Measurements from ENCODE around the gene PCDH9. TPM values are rescaled to one million over a fixed set of nuclear protein-coding genes. Genes with fewer than 3 reads are reported as not detected.

PCDH9 gene
- total RNA-seq, 2 donors from 2014 or later, result 0.12 to 0.34 TPM

GRCh38 chr13:66971004-66971403, 259.1 kb downstream of the PCDH9 start:
- H3K9me3 Mint-ChIP-seq, result peaks cover 0 to 2% of the 10 kb centered on the region in 2 donors
- H3K27me3 Mint-ChIP-seq (ENCODE audit: low read depth), result no peaks in the 10 kb centered on the region
- no peak overlapping the region for H3K27ac Mint-ChIP-seq
- DNase-seq (no peak), ATAC-seq (replicated peaks in 1 of 2) (no peak)
- H3K4me3 Mint-ChIP-seq, result no peak overlapping the region
- no peaks in the 10 kb centered on the region for H3K36me3 Mint-ChIP-seq (ENCODE audit: insufficient read depth in 2 of 2)
- no peaks in the 10 kb centered on the region for H3K4me1 Mint-ChIP-seq (ENCODE audit: low read depth)

DNA sequence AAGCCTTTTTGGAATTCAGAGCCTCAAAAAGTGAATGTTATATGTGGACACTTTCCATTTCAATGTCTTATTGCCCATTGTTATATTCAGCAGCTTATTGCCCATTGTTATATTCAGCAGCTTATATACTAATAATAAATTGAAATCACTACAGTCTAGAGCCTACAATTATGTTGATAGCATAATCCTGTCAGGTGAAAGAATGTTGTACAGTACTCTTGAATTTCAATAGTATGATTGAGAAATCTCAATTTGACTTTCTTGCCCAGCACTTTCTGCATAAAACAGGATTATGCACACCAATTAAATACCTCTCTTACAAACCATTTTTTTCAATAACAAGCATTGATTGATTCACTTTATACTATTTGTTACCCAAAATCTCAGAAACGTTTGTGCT, 260.8 kb downstream of the PCDH9 start:
- DNase-seq (no peak), ATAC-seq (replicated peaks in 1 of 2) (no peak)
- Mint-ChIP-seq H3K27me3 (ENCODE audit: low read depth) (no peaks in the 10 kb centered on the region), H3K9me3 (peaks cover 0 to 2% of the 10 kb centered on the region in 2 donors), H3K36me3 (ENCODE audit: insufficient read depth in 2 of 2) (no peaks in the 10 kb centered on the region), H3K4me3 (no peak overlapping the region), H3K4me1 (ENCODE audit: low read depth) (no peaks in the 10 kb centered on the region), H3K27ac (no peak overlapping the region)

DNA sequence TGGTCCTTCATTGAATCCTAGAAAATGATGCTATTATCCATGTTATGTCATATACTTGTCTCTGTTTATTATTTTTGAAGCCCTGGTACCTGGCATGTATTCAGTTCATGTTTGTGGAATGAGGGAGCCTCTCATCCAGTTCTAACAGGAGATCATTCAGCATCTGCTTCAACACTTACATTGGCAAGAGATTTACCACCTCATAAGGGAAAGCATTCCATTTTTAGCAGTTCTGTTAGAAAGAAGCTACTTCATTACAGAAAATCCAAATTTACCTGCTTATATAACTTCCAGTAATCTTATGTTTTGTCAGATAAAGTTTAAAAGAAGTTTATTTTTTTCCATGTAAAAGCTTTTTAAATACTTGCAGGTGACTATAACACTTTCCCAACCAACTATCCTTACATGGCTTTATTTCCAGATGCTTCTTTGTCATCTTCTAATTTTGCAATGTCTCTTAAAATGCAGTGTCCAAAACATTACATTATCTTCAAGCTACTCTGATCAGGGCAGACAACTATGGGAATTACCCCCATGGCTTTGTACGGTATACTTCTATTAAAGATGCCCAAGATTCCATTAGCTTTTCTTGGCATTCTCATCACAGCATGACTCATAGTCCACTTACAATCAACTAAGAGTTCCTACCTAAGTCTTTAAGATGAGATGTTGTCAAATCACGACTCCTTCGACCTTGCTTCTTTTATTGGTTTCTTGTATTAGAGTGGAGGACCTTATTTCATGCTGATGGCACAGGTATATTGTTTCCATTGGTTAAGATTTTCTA, 262.1 kb downstream of the PCDH9 start:
- Mint-ChIP-seq H3K9me3 (peaks cover 0 to 2% of the 10 kb centered on the region in 2 donors), H3K36me3 (ENCODE audit: insufficient read depth in 2 of 2) (no peaks in the 10 kb centered on the region), H3K27ac (no peak overlapping the region), H3K4me3 (no peak overlapping the region), H3K4me1 (ENCODE audit: low read depth) (no peaks in the 10 kb centered on the region), H3K27me3 (ENCODE audit: low read depth) (no peaks in the 10 kb centered on the region)
- DNase-seq, result no peak
- ATAC-seq (replicated peaks in 1 of 2), result no peak

GRCh38 chr13:66965181-66965580, 265.0 kb downstream of the PCDH9 start:
- Mint-ChIP-seq H3K9me3 (peaks cover 0 to 2% of the 10 kb centered on the region in 2 donors), H3K27me3 (ENCODE audit: low read depth) (no peaks in the 10 kb centered on the region), H3K27ac (no peak overlapping the region), H3K4me1 (ENCODE audit: low read depth) (no peaks in the 10 kb centered on the region), H3K36me3 (ENCODE audit: insufficient read depth in 2 of 2) (no peaks in the 10 kb centered on the region), H3K4me3 (no peak overlapping the region)
- DNase-seq, result no peak
- no peak for ATAC-seq (replicated peaks in 1 of 2)

DNA sequence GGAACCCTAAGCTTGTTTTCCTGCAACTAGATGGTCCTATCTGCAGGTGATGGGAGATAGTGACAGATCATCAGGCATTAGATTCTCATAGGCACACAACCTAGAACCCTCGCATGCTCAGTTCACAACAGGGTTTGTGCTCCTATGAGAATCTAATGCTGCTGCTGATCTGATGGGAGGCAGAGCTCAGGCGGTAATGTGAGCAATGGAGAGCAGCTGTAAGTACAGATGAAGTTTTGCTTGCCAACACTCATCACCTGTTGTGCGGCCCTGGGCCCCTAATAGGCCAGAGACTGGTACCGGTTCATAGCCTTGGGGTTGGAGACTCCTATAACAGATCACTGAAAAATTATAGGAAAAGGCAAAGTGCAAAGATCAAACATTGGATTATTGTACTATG, 267.2 kb downstream of the PCDH9 start:
- ATAC-seq (replicated peaks in 1 of 2) (no peak), DNase-seq (no peak)
- H3K4me1 Mint-ChIP-seq (ENCODE audit: low read depth), result no peaks in the 10 kb centered on the region
- no peaks in the 10 kb centered on the region for H3K36me3 Mint-ChIP-seq (ENCODE audit: insufficient read depth in 2 of 2)
- H3K4me3 Mint-ChIP-seq, result no peak overlapping the region
- no peak overlapping the region for H3K27ac Mint-ChIP-seq
- H3K27me3 Mint-ChIP-seq (ENCODE audit: low read depth), result no peaks in the 10 kb centered on the region
- no peaks in the 10 kb centered on the region for H3K9me3 Mint-ChIP-seq

DNA sequence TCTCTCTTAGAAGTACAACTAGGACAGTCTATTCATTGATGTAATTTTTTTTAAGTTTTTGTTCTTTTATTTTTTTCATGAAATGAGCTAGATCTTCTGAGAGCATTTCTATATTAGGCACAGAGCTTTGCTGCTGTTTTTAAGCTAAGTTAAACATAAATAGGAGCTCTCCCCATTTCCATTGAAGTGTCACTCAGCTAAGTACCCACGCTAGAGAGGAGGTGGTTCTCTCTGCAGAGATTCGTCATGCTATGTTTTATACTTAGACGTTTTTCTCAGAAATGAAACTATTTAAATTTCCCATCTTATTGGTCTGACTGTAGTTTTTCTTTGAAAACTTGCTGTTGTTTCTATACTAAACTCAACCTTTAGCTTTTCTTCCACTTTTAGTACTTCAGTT, 271.5 kb downstream of the PCDH9 start:
- H3K36me3 Mint-ChIP-seq (ENCODE audit: insufficient read depth in 2 of 2), result no peaks in the 10 kb centered on the region
- H3K27ac Mint-ChIP-seq, result no peak overlapping the region
- ATAC-seq (replicated peaks in 1 of 2) (peak in 1 of 2 donors; percentile 46), DNase-seq (no peak)
- no peaks in the 10 kb centered on the region for H3K4me1 Mint-ChIP-seq (ENCODE audit: low read depth)
- no peaks in the 10 kb centered on the region for H3K27me3 Mint-ChIP-seq (ENCODE audit: low read depth)
- no peak overlapping the region for H3K4me3 Mint-ChIP-seq
- no peaks in the 10 kb centered on the region for H3K9me3 Mint-ChIP-seq

DNA sequence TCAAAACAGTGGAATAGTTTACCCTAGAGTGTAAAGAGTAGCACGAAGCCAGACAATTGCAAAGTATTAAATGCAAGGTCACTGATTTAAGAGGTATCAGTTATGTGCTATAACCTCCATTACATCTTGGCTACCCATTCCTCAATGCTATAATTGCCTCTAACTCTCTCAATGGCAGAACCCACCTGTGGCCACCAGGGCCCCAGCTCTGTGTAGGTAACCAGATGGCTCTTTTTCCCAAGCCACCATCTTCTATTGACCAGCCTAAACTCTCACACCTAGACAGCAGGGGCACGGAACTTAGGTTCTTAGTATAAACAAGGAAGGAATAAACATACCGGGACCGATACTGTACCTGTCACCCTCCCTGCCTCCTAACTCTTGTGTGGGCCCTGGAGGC, 277.6 kb downstream of the PCDH9 start:
- Mint-ChIP-seq H3K27me3 (ENCODE audit: low read depth) (no peaks in the 10 kb centered on the region), H3K27ac (no peak overlapping the region), H3K4me1 (ENCODE audit: low read depth) (no peaks in the 10 kb centered on the region), H3K9me3 (no peaks in the 10 kb centered on the region), H3K4me3 (no peak overlapping the region), H3K36me3 (ENCODE audit: insufficient read depth in 2 of 2) (no peaks in the 10 kb centered on the region)
- DNase-seq (no peak), ATAC-seq (replicated peaks in 1 of 2) (no peak)

GRCh38 chr13:66951426-66951825, 278.7 kb downstream of the PCDH9 start:
- no peak overlapping the region for H3K27ac Mint-ChIP-seq

DNA sequence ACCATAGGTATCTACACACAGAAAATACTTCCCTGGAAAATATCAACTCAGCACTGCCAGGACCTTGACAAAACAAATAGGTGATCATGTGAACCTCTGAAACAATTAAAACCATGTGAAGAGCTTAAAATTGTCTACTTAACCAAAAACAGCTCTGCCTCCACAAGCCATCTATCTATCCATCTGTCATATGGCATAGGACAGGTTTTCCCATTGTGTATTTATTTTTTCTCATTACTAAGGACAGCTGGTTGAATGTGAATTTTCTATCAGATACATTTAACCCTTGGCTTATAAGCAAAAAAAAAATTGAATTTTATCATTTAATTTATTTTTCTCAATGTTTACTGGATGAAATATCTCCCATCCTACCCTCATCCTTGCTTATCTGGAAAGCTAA, 279.5 kb downstream of the PCDH9 start:
- no peak for ATAC-seq (replicated peaks in 1 of 2)
- Mint-ChIP-seq H3K27ac (no peak overlapping the region), H3K9me3 (no peaks in the 10 kb centered on the region), H3K36me3 (ENCODE audit: insufficient read depth in 2 of 2) (no peaks in the 10 kb centered on the region), H3K4me3 (no peak overlapping the region), H3K27me3 (ENCODE audit: low read depth) (no peaks in the 10 kb centered on the region), H3K4me1 (ENCODE audit: low read depth) (no peaks in the 10 kb centered on the region)
- DNase-seq, result no peak

More at GRCh38 chr13:66951426-66951825, 278.7 kb downstream of the PCDH9 start:
- H3K27me3 Mint-ChIP-seq (ENCODE audit: low read depth), result no peaks in the 10 kb centered on the region
- ATAC-seq (replicated peaks in 1 of 2) (no peak), DNase-seq (no peak)
- H3K4me1 Mint-ChIP-seq (ENCODE audit: low read depth), result no peaks in the 10 kb centered on the region
- no peaks in the 10 kb centered on the region for H3K36me3 Mint-ChIP-seq (ENCODE audit: insufficient read depth in 2 of 2)
- H3K4me3 Mint-ChIP-seq, result no peak overlapping the region
- H3K9me3 Mint-ChIP-seq, result no peaks in the 10 kb centered on the region

- Mint-ChIP-seq H3K27me3 (ENCODE audit: low read depth) (no peaks in the 10 kb centered on the region), H3K9me3 (peaks cover 0 to 2% of the 10 kb centered on the region in 2 donors), H3K36me3 (ENCODE audit: insufficient read depth in 2 of 2) (no peaks in the 10 kb centered on the region), H3K4me1 (ENCODE audit: low read depth) (no peaks in the 10 kb centered on the region), H3K27ac (no peak overlapping the region), H3K4me3 (no peak overlapping the region)
- no peak for DNase-seq
- ATAC-seq (replicated peaks in 1 of 2), result no peak
These were observed 281.2 kb downstream of the PCDH9 start for GRCh38 chr13:66948910-66949309.

GRCh38 chr13:66943530-66943929, 286.6 kb downstream of the PCDH9 start:
- no peaks in the 10 kb centered on the region for H3K36me3 Mint-ChIP-seq (ENCODE audit: insufficient read depth in 2 of 2)
- peaks cover 2% of the 10 kb centered on the region in 2 donors for H3K9me3 Mint-ChIP-seq
- no peaks in the 10 kb centered on the region for H3K4me1 Mint-ChIP-seq (ENCODE audit: low read depth)
- no peak overlapping the region for H3K27ac Mint-ChIP-seq
- DNase-seq (no peak), ATAC-seq (replicated peaks in 1 of 2) (no peak)
- H3K27me3 Mint-ChIP-seq (ENCODE audit: low read depth), result no peaks in the 10 kb centered on the region
- no peak overlapping the region for H3K4me3 Mint-ChIP-seq

- Mint-ChIP-seq H3K9me3 (peaks cover under 1 to 2% of the 10 kb centered on the region in 2 donors), H3K4me3 (no peak overlapping the region), H3K4me1 (ENCODE audit: low read depth) (no peaks in the 10 kb centered on the region), H3K27ac (no peak overlapping the region), H3K36me3 (ENCODE audit: insufficient read depth in 2 of 2) (no peaks in the 10 kb centered on the region), H3K27me3 (ENCODE audit: low read depth) (no peaks in the 10 kb centered on the region)
- ATAC-seq (replicated peaks in 1 of 2) (no peak), DNase-seq (no peak)
These were observed 290.0 kb downstream of the PCDH9 start for GRCh38 chr13:66940113-66940512.

GRCh38 chr13:66937423-66937822, 292.7 kb downstream of the PCDH9 start:
- no peaks in the 10 kb centered on the region for H3K36me3 Mint-ChIP-seq (ENCODE audit: insufficient read depth in 2 of 2)
- peaks cover 0 to 2% of the 10 kb centered on the region in 2 donors for H3K9me3 Mint-ChIP-seq
- ATAC-seq (replicated peaks in 1 of 2), result no peak
- no peak for DNase-seq
- H3K27me3 Mint-ChIP-seq (ENCODE audit: low read depth), result no peaks in the 10 kb centered on the region
- H3K4me1 Mint-ChIP-seq (ENCODE audit: low read depth), result no peaks in the 10 kb centered on the region
- no peak overlapping the region for H3K4me3 Mint-ChIP-seq
- no peak overlapping the region for H3K27ac Mint-ChIP-seq

DNA sequence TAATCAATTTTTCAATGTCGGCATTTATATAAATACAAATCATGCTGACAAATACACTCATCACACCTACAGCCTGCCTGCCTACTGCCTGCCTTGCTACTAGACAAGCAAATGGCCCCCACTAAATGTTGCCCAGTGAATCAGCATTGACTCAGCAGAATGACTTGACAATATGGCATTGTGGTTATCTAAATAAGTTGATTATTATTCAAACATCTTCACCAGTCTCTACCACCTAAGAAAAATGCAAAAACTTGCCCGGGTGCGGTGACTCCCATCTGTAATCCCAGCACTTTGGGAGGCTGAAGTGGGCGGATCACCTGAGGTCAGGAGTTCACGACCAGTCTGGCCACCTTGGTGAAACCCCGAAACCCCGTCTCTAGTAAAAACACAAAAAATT, 296.1 kb downstream of the PCDH9 start:
- ATAC-seq (replicated peaks in 1 of 2), result no peak
- Mint-ChIP-seq H3K9me3 (no peaks in the 10 kb centered on the region), H3K27me3 (ENCODE audit: low read depth) (no peaks in the 10 kb centered on the region), H3K27ac (no peak overlapping the region), H3K4me3 (no peak overlapping the region), H3K36me3 (ENCODE audit: insufficient read depth in 2 of 2) (no peaks in the 10 kb centered on the region), H3K4me1 (ENCODE audit: low read depth) (no peaks in the 10 kb centered on the region)
- DNase-seq, result no peak
